ENCODE data around the gene ATG7.

- TF ChIP-seq ZNF274 (IDR thresholded peaks at IDR 0.05; ENCODE audit: low read depth, low read length) = no peak
- TF ChIP-seq YY1 (IDR thresholded peaks at IDR 0.05; ENCODE audit: insufficient read depth, insufficient read length) = no peak
These were observed 330.8 kb downstream of the ATG7 start for GRCh38 chr3:11602886-11603527.
